Caco-2 (cell line): ENCODE measurements around the gene C2orf68. TPM values are rescaled to one million over a fixed set of nuclear protein-coding genes. Genes with fewer than 3 reads are reported as not detected.

Experiments
- BruUV-seq: library from RNA; stranded (reverse); fragments of 400-500 nt; replicated peaks from 2 replicates; lab custom pipeline; 2021; lab: Mats Ljungman, UMichigan
- CTCF ChIA-PET: fragments of 300-600 bp; sonication (Branson Sonifier 250); formaldehyde crosslinking; loops from one replicate; lab custom pipeline; 2022; ENCODE audit warnings: antibody characterized with exemption; lab: Charles Lee
- POLR2A ChIA-PET: fragments of 300-600 bp; sonication (Branson Sonifier 250); formaldehyde crosslinking; loops from one replicate; lab custom pipeline; 2022; ENCODE audit warnings: antibody characterized with exemption; lab: Charles Lee
- DNase-seq, 2 experiments: peaks; one replicate each; pipeline versions ENCODE4 v3.0.0 to v3.0.0-alpha.2; 2020 to 2022
- H3K27me3 ChIP-seq: replicated peaks from 2 replicates; pipeline ENCODE4 v1.6.0; 2011; ENCODE audit warnings: low read length; ENCODE audit not compliant: control insufficient read depth, insufficient read depth
- H3K36me3 ChIP-seq: 2 replicates; pipeline ENCODE4 v1.5.1; 2011; ENCODE audit warnings: low read length; ENCODE audit not compliant: control insufficient read depth, insufficient read depth
- H3K4me1 ChIP-seq: fragments of 250-450 bp; sonication (Bioruptor Pico); 2 replicates; pipeline ENCODE4 v1.5.1; 2020; ENCODE audit warnings: mild to moderate bottlenecking
- H3K4me3 ChIP-seq: 2 replicates; pipeline ENCODE4 v1.5.1; 2011; ENCODE audit warnings: low read depth, mild to moderate bottlenecking, control low read depth, low read length
- H3K9me3 ChIP-seq: fragments of 250-450 bp; sonication (Bioruptor Pico); 2 replicates; pipeline ENCODE4 v1.5.1; 2020; ENCODE audit warnings: mild to moderate bottlenecking, moderate library complexity
- H3K27ac Mint-ChIP-seq: one replicate; pipeline ENCODE4 v1.8.0; 2022; ENCODE audit warnings: mixed read lengths; ENCODE audit not compliant: unreplicated experiment
- H3K27me3 Mint-ChIP-seq: one replicate; pipeline ENCODE4 v1.8.0; 2022; ENCODE audit warnings: mixed read lengths; ENCODE audit not compliant: insufficient read depth, unreplicated experiment
- H3K36me3 Mint-ChIP-seq: one replicate; pipeline ENCODE4 v1.8.0; 2022; ENCODE audit warnings: mild to moderate bottlenecking, mixed read lengths; ENCODE audit not compliant: insufficient read depth, unreplicated experiment
- H3K4me1 Mint-ChIP-seq: one replicate; pipeline ENCODE4 v1.8.0; 2022; ENCODE audit warnings: low read depth, mixed read lengths; ENCODE audit not compliant: unreplicated experiment
- H3K4me3 Mint-ChIP-seq: one replicate; pipeline ENCODE4 v1.8.0; 2022; ENCODE audit warnings: mild to moderate bottlenecking, moderate library complexity, mixed read lengths; ENCODE audit not compliant: unreplicated experiment
- H3K9me3 Mint-ChIP-seq: one replicate; pipeline ENCODE4 v1.8.0; 2022; ENCODE audit warnings: mixed read lengths; ENCODE audit not compliant: unreplicated experiment
- CTCF ChIP-seq, 2 experiments: fragments of 200-600 bp in 1 of 2; IDR thresholded peaks; 1 replicate in 1 of 2; 2 replicates in 1 of 2; pipeline versions ENCODE4 v1.5.1 to v1.8.0; 2011 to 2022; ENCODE audit warnings: antibody characterized with exemption in 1 of 2, control low read depth in 1 of 2, inconsistent platforms in 1 of 2, low read depth in 1 of 2, low read length in 1 of 2, mild to moderate bottlenecking in 1 of 2, moderate library complexity in 1 of 2; ENCODE audit not compliant: insufficient read depth in 1 of 2, severe bottlenecking in 1 of 2, unreplicated experiment in 1 of 2
- intact Hi-C: fragments of 100-400 bp; cut with micrococcal nuclease; formaldehyde crosslinking; loops from one replicate; pipeline ENCODE4 v1.10.0; 2022; ENCODE audit not compliant: unreplicated experiment
- total RNA-seq: library from RNA; stranded (reverse); gene quantifications from 2 replicates; pipeline ENCODE4 v1.2.3, GENCODE V29; 2022

Gene C2orf68
- total RNA-seq, 1 experiment from 2014 or later: 54.5 TPM

GRCh38 chr2:85656468-85656867 is 44.6 kb upstream of the C2orf68 start:
- CTCF ChIA-PET: interaction anchor here (1.5 kb wide), 1 partner anchor 19 kb away, joined by 4 read pairs; no protein-coding TSS in a partner anchor
- H3K36me3 Mint-ChIP-seq: peaks cover 29% of the 10 kb centered on the region
- POLR2A ChIA-PET: no interaction called here
- no peak for DNase-seq
- no peak for TF ChIP-seq CTCF (IDR thresholded peaks at IDR 0.05; ENCODE audit: insufficient read depth in 1 of 2, low read depth in 1 of 2, low read length in 1 of 2, severe bottlenecking in 1 of 2, unreplicated experiment in 1 of 2)
- no peaks in the 10 kb centered on the region for H3K4me1 Mint-ChIP-seq
- no peaks in the 10 kb centered on the region for H3K27me3 Mint-ChIP-seq
- no peaks in the 10 kb centered on the region for H3K9me3 Mint-ChIP-seq
- no peak overlapping the region for H3K4me3 ChIP-seq
- no peaks in the 10 kb centered on the region for H3K4me1 ChIP-seq
- no peak overlapping the region for H3K4me3 Mint-ChIP-seq
- intact Hi-C loops: no loop called here
- no peaks in the 10 kb centered on the region for H3K9me3 ChIP-seq
- H3K27me3 ChIP-seq: no peaks in the 10 kb centered on the region
- BruUV-seq: no TSS peak
- no peaks in the 10 kb centered on the region for H3K36me3 ChIP-seq
- no peak overlapping the region for H3K27ac Mint-ChIP-seq

GRCh38 chr2:85655961-85656417 is 44.1 kb upstream of the C2orf68 start:
- ChIA-PET CTCF (interaction anchor here (1.5 kb wide), 1 partner anchor 18 kb away, joined by 4 read pairs; no protein-coding TSS in a partner anchor), POLR2A (interaction anchor here (0.6 kb wide), 1 partner anchor 18 kb away, joined by 3 read pairs; no protein-coding TSS in a partner anchor)
- H3K4me3 Mint-ChIP-seq: no peak overlapping the region
- Histone ChIP-seq H3K27me3 (no peaks in the 10 kb centered on the region), H3K9me3 (no peaks in the 10 kb centered on the region), H3K36me3 (no peaks in the 10 kb centered on the region), H3K4me3 (no peak overlapping the region), H3K4me1 (no peaks in the 10 kb centered on the region)
- H3K27ac Mint-ChIP-seq: no peak overlapping the region
- H3K36me3 Mint-ChIP-seq: peaks cover 34% of the 10 kb centered on the region
- no peaks in the 10 kb centered on the region for H3K27me3 Mint-ChIP-seq
- no peaks in the 10 kb centered on the region for H3K9me3 Mint-ChIP-seq
- TF ChIP-seq CTCF (IDR thresholded peaks at IDR 0.05; ENCODE audit: insufficient read depth in 1 of 2, low read depth in 1 of 2, low read length in 1 of 2, severe bottlenecking in 1 of 2, unreplicated experiment in 1 of 2): no peak
- intact Hi-C loops: no loop called here
- no TSS peak for BruUV-seq
- DNase-seq: no peak
- no peaks in the 10 kb centered on the region for H3K4me1 Mint-ChIP-seq

- no peaks in the 10 kb centered on the region for H3K27me3 ChIP-seq
- H3K27me3 Mint-ChIP-seq: no peaks in the 10 kb centered on the region
- 0 out of 2 replicates have a peak, but pooled peaks cover 4% of the 10 kb centered on the region for H3K36me3 ChIP-seq
- no peak overlapping the region for H3K4me3 Mint-ChIP-seq
- no peaks in the 10 kb centered on the region for H3K9me3 ChIP-seq
- no peak for TF ChIP-seq CTCF (IDR thresholded peaks at IDR 0.05; ENCODE audit: insufficient read depth in 1 of 2, low read depth in 1 of 2, low read length in 1 of 2, severe bottlenecking in 1 of 2, unreplicated experiment in 1 of 2)
- DNase-seq: no peak
- CTCF ChIA-PET: interaction anchor here (3.6 kb wide), 1 partner anchor 17 kb away, joined by 12 read pairs; no protein-coding TSS in a partner anchor
- H3K27ac Mint-ChIP-seq: no peak overlapping the region
- intact Hi-C loops: no loop called here
- 0 out of 2 replicates have a peak, but pooled peaks cover 5% of the 10 kb centered on the region for H3K4me1 ChIP-seq
- H3K4me3 ChIP-seq: no peak overlapping the region
- H3K36me3 Mint-ChIP-seq: peaks cover 53% of the 10 kb centered on the region
- BruUV-seq: no TSS peak
- POLR2A ChIA-PET: no interaction called here
- peaks cover 11% of the 10 kb centered on the region for H3K4me1 Mint-ChIP-seq
- no peaks in the 10 kb centered on the region for H3K9me3 Mint-ChIP-seq
Measured at GRCh38 chr2:85653996-85654395, 42.1 kb upstream of the C2orf68 start.
